ENCODE measurements around the gene TMPRSS7.

The TMPRSS7 gene

GRCh38 chr3:112012205-112012992 is 22.1 kb upstream of the TMPRSS7 start:
- DNase-seq, result no peak

GRCh38 chr3:112013058-112013783 is 21.3 kb upstream of the TMPRSS7 start:
- DNase-seq, result peak; percentile 85

GRCh38 chr3:112013784-112014143 is 20.8 kb upstream of the TMPRSS7 start:
- DNase-seq, result no peak

GRCh38 chr3:112017091-112017490 is 17.4 kb upstream of the TMPRSS7 start:
- DNase-seq, result no peak

- DNase-seq, result no peak
Measured at GRCh38 chr3:112018712-112019111, 15.8 kb upstream of the TMPRSS7 start.

- no peak for DNase-seq
Measured at GRCh38 chr3:112019716-112020115, 14.8 kb upstream of the TMPRSS7 start.

GRCh38 chr3:112020674-112021085 is 13.9 kb upstream of the TMPRSS7 start:
- no peak for DNase-seq

- no peak for DNase-seq
Measured at GRCh38 chr3:112027142-112027541, 7.4 kb upstream of the TMPRSS7 start.

GRCh38 chr3:112027826-112028225 is 6.7 kb upstream of the TMPRSS7 start:
- DNase-seq, result peak; percentile 36

GRCh38 chr3:112030901-112031300 is 3.6 kb upstream of the TMPRSS7 start:
- DNase-seq, result no peak

- no peak for DNase-seq
Measured at GRCh38 chr3:112032098-112032731, 2.3 kb upstream of the TMPRSS7 start.

GRCh38 chr3:112035241-112035640 is 705 bp downstream of the TMPRSS7 start:
- no peak for DNase-seq

GRCh38 chr3:112037194-112037593 is 2.7 kb downstream of the TMPRSS7 start:
- DNase-seq, result peak; percentile 15

- DNase-seq, result peak; percentile 90
Measured at GRCh38 chr3:112038863-112039262, 4.3 kb downstream of the TMPRSS7 start.

- no peak for DNase-seq
Measured at GRCh38 chr3:112041321-112041720, 6.8 kb downstream of the TMPRSS7 start.

- peak; percentile 98 for DNase-seq
Measured at GRCh38 chr3:112042842-112043280, 8.3 kb downstream of the TMPRSS7 start.

GRCh38 chr3:112043621-112044201 is 9.2 kb downstream of the TMPRSS7 start:
- DNase-seq, result peak; percentile 90

- DNase-seq, result no peak
Measured at GRCh38 chr3:112046599-112046998, 12.1 kb downstream of the TMPRSS7 start.

GRCh38 chr3:112047264-112047663 is 12.7 kb downstream of the TMPRSS7 start:
- DNase-seq, result no peak

GRCh38 chr3:112048911-112049310 is 14.4 kb downstream of the TMPRSS7 start:
- DNase-seq, result no peak

- DNase-seq, result no peak
Measured at GRCh38 chr3:112053229-112053628, 18.7 kb downstream of the TMPRSS7 start.

- peak; percentile 20 for DNase-seq
Measured at GRCh38 chr3:112056451-112056929, 22.0 kb downstream of the TMPRSS7 start.

- DNase-seq, result no peak
Measured at GRCh38 chr3:112059497-112059896, 25.0 kb downstream of the TMPRSS7 start.
